Peyer's patch (tissue), 4 donors: ENCODE data around the gene DUOX1. TPM values are rescaled to one million over a fixed set of nuclear protein-coding genes. Genes with fewer than 3 reads are reported as not detected.

ENCODE experiments used
- DNase-seq, 3 donors: peaks; one replicate each; pipeline ENCODE4 v3.0.0-alpha.2; 2017 to 2019
- H3K27ac ChIP-seq, 4 donors: fragments of 200-600 bp; sonication (generic); one replicate each; pipeline ENCODE4 v1.5.1; 2016 to 2019
- H3K27me3 ChIP-seq, 2 donors: fragments of 200-600 bp; sonication (generic); one replicate each; pipeline ENCODE4 v1.5.1; 2019
- H3K36me3 ChIP-seq, 3 donors: fragments of 200-600 bp; sonication (generic); one replicate each; pipeline ENCODE4 v1.5.1; 2016 to 2019
- H3K4me1 ChIP-seq, 4 donors: fragments of 200-600 bp; sonication (generic); one replicate each; pipeline ENCODE4 v1.5.1; 2016 to 2019
- H3K4me3 ChIP-seq, 4 donors: fragments of 200-600 bp; sonication (generic); 1 replicate in 3 of 4; 2 replicates in 1 of 4; pipeline ENCODE4 v1.5.1; 2016 to 2019; ENCODE audit warnings: mild to moderate bottlenecking in 1 of 4
- H3K9me3 ChIP-seq, 4 donors: fragments of 200-600 bp; sonication (generic); one replicate each; pipeline ENCODE4 v1.5.1; 2016 to 2019; ENCODE audit warnings: mild to moderate bottlenecking in 1 of 4
- CTCF ChIP-seq, 6 experiments: fragments of 450-650 bp in 4 of 6; fragments of 200-600 bp in 2 of 6; sonication (generic) in 1 of 6; IDR thresholded peaks; one replicate each; pipeline ENCODE4 v1.5.1; 2017 to 2019; ENCODE audit warnings: antibody characterized with exemption in 6 of 6, mild to moderate bottlenecking in 3 of 6, moderate library complexity in 1 of 6
- POLR2A ChIP-seq, 2 donors: fragments of 450-650 bp; IDR thresholded peaks; one replicate each; pipeline ENCODE4 v1.5.1; 2017; ENCODE audit warnings: antibody characterized with exemption in 2 of 2, mild to moderate bottlenecking in 2 of 2, moderate library complexity in 2 of 2
- total RNA-seq, 4 donors: library from RNA; depleted of rRNA; stranded (reverse); fragments of >200 nt; gene quantifications; one replicate each; pipeline ENCODE4 v1.1.0, GENCODE V29; 2016

DUOX1 gene
- total RNA-seq, 4 donors from 2014 or later, result 0.35 to 0.54 TPM; not detected in 2

DNA sequence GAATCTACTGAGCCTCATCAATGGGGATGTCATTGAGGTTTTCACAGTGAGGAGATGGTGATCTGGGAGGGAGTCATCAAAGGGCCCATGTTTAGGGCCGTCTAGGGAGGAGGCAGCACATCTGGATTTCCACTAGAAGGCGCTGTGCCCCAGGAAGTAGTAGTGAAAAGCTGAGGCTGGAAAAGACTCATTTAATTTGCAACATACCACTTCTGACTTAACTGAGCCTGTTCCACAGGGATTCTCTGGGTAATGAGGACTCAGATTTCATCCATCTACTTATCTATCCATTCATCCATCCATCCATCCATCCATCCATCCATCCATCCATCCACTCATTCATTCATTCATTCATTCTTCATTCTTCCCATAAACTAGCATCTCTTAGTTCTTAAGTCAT lies 75.4 kb downstream of the DUOX1 start:
- Histone ChIP-seq H3K9me3 (no peaks in the 10 kb centered on the region), H3K27me3 (no peaks in the 10 kb centered on the region), H3K4me1 (no peaks in the 10 kb centered on the region), H3K36me3 (no peaks in the 10 kb centered on the region), H3K27ac (no peak overlapping the region), H3K4me3 (no peak overlapping the region)
- peak in 2 of 3 donors; percentile 67 to 84 for DNase-seq
- TF ChIP-seq CTCF (IDR thresholded peaks at IDR 0.05) (peak in 5 of 6 experiments; percentile 34 to 92 (median 90)), POLR2A (IDR thresholded peaks at IDR 0.05) (no peak)

- no peaks in the 10 kb centered on the region for H3K27me3 ChIP-seq
- no peak for TF ChIP-seq CTCF (IDR thresholded peaks at IDR 0.05)
- TF ChIP-seq POLR2A (IDR thresholded peaks at IDR 0.05), result no peak
- no peaks in the 10 kb centered on the region for H3K4me1 ChIP-seq
- H3K36me3 ChIP-seq, result no peaks in the 10 kb centered on the region
- H3K27ac ChIP-seq, result no peak overlapping the region
- H3K4me3 ChIP-seq, result no peak overlapping the region
- H3K9me3 ChIP-seq, result no peaks in the 10 kb centered on the region
- DNase-seq, result no peak
These were observed 82.7 kb downstream of the DUOX1 start for GRCh38 chr15:45212493-45212892.

Other genes with a start within 250 kb of the DUOX1 start
- gene TERB2, start 173.3 kb upstream of the DUOX1 start, total RNA-seq, result not detected
- 10 to 100 TPM in 2 of 4 donors, 1 to 10 TPM in 2; 6.3 to 39.6 (median 10.6) TPM for gene SORD, start 106.8 kb upstream of the DUOX1 start, total RNA-seq
- 1 to 10 TPM in 2 of 4 donors, under 1 TPM in 2; 0.19 to 3.3 (median 1.6) TPM for gene DUOX2, start 15.8 kb upstream of the DUOX1 start, total RNA-seq
- gene DUOXA2, start 15.7 kb upstream of the DUOX1 start, total RNA-seq, result under 1 TPM in 1 of 4 donors, not detected in 3; 0.67 TPM
- 1 to 10 TPM in 1 of 4 donors, not detected in 3; 1.2 TPM for gene DUOXA1, start 115 bp upstream of the DUOX1 start, total RNA-seq
- gene SHF, start 58.0 kb downstream of the DUOX1 start, total RNA-seq, result 10 to 100 TPM in 2 of 4 donors, 1 to 10 TPM in 2; 5.8 to 20.6 (median 11.2) TPM
- 10 to 100 TPM in 3 of 4 donors, under 1 TPM in 1; 0.83 to 75.1 (median 64.6) TPM for gene SLC28A2, start 122.2 kb downstream of the DUOX1 start, total RNA-seq
- 100 to 1,000 TPM; 112 to 196 (median 168) TPM for gene GATM, start 248.6 kb downstream of the DUOX1 start, total RNA-seq